Bronchial smooth muscle cell (primary cell): ENCODE data around the gene TNIP3. TPM values are rescaled to one million over a fixed set of nuclear protein-coding genes. Genes with fewer than 3 reads are reported as not detected.

Source experiments
- total RNA-seq: library from RNA; depleted of rRNA; stranded (reverse); fragments of >200 nt; gene quantifications from 2 replicates; pipeline ENCODE4 v1.2.1, GENCODE V29; 2014

TNIP3 gene, protein sequence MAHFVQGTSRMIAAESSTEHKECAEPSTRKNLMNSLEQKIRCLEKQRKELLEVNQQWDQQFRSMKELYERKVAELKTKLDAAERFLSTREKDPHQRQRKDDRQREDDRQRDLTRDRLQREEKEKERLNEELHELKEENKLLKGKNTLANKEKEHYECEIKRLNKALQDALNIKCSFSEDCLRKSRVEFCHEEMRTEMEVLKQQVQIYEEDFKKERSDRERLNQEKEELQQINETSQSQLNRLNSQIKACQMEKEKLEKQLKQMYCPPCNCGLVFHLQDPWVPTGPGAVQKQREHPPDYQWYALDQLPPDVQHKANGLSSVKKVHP
- total RNA-seq = 0.32 and 0.43 TPM in 2 replicates

DNA sequence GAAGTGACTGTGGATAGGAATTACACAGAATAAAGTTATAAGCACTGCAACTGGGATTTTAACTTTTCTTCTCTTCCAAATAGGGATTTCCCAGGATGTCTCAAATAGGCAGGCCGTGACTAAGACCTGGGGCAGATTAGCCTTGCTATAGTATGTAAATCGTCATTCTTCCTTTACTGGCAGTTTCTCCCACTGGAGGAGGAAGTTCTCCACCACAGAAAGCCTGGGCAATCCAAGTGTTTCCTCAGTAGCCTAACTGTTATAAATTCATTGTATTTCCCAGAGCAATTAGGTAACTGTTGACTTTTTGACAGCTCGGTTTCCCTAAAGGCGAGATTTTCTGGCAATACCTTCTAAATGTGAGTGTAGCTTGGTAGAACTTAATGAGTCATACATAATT is at the start of gene TNIP3:
Gene TNIP3 (minus strand): TSS at position 31 of the 400 bp plus-strand sequence. CDS start 196 bp downstream, outside the sequence.

Other genes with a start within 250 kb of the TNIP3 start
- gene PRDM5, start 241.6 kb downstream of the TNIP3 start, total RNA-seq = 14.5 and 15.4 TPM in 2 replicates
- 0.09 and 0.32 TPM in 2 replicates for gene NDNF, start 91.8 kb downstream of the TNIP3 start, total RNA-seq
- gene QRFPR, start 216.7 kb upstream of the TNIP3 start, total RNA-seq = not detected in 2 replicates